NCI-H2171 treated with DMSO at 0.1 percent for 48 hours (cell line): Measurements from ENCODE around the gene SVIL.
A peak's percentile ranks its signal among the peaks of the same experiment; 100 is the strongest.
"Not testable (repeated sequence)": the region's sequence is repeated elsewhere in the genome, so short reads cannot be mapped to it uniquely, and the experiment has no call there.

Experiments used
- DNase-seq: peaks from one replicate; lab custom pipeline; 2025; lab: John Stamatoyannopoulos, UW

The SVIL gene

DNA sequence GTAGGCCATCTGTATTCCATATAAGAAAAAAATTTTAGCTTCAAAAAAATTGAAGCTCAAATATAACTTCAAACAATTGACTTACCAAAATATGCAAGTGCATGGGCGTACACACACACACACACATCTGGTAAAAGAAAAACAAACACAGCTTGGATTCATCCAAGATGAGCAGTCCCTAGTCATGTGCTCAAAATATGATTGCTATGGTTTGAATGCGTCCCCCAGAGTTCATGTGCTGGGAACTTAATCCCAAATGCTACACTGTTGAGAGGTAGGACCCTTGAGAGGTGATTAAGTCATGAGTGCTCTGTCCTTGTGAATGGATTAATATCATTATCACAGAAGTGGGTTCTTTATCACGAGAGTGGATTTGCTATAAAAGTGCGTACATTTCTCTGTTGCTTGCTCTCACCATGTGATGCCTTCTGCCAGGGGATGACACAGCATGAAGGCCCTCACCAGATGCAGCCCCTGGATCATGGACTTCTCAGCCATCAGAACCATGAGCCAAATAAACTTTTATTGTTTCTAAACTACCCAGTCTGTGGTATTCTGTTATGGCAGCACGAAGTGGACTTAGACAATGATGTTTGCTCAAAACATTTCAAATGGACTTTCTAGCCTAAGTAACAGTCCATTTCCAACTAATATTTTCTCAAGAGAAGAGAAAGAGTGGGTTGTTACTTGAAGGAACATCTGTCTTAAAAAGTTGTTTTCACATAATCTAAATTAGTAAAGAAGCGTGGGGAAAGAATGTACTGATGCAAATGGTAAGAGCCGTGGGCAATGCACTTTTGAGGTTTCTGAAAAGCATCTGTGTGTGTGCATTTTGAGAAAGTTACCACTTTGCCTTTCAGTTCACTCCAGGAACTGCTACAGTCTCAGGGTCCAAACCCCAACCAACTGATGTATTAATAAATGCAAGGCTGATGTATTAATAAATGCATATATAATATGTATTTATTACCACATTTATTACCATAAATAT, 15.1 kb upstream of the SVIL start:
- DNase-seq = no peak

GRCh38 chr10:29648983-29649268, 14.2 kb upstream of the SVIL start:
- DNase-seq = no peak

GRCh38 chr10:29648114-29648982, 13.6 kb upstream of the SVIL start:
- DNase-seq = no peak

- no peak for DNase-seq
Observed at GRCh38 chr10:29647478-29647877, 12.7 kb upstream of the SVIL start.

DNA sequence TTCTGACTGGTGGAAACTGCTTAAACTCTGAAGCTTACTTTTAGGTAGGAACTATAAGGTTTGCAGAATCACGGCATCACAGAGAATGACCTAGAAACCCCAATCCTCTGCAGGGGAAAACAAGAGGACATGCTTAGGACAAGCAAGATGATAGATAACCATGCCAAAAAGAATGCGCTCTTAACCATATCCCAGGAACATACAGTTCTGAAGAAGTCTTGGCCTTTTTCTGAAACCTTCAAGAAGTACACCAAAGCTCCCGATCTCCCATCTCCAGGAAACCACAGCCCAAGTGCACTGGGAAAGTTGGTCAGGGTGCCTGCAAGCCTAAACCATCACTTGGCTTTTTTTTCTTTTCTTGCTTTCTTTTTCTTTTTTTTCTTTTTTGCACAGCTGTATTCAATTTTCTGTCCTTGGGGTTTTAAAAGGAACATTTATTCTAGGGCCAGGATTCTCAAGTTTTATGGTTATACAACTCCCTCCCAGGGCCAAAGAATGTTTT, 12.2 kb upstream of the SVIL start:
- DNase-seq = peak; percentile 13

GRCh38 chr10:29646238-29646902, 11.6 kb upstream of the SVIL start:
- DNase-seq = peak; percentile 92

DNA sequence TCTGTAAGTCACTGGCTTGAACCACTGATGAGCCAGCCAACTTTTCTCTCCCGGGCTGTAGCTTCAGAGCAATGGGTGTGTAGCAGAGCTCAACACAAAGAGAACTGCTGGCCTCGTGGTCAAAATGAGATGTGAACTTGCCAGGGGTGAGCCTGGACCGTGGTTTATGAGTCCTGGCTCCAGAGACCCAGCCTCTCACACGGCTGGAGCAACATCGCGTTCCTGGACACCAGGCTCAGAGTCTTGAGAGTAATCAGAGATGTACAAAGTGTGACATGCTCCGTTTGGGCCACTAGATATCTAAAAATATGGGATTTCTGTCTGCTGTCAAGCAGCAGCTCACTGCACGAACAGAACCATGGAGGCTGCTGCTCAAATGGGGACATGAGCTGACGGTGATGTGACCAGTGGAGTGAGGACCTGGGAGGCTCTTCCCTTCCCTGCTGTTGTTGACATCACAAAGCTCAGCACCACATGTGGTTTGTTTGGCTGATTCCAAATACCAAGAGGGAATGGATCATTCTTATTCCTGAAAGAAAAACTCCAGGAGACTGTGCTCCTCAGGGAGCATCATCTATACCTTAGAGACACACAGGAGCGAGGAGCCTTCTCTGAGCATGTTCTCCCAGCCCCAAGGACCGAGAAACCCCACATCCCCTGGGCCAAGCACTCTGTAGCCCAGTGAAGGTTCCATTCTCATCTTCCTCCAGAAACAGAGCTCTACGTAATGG, 9.2 kb upstream of the SVIL start:
- DNase-seq = no peak

DNA sequence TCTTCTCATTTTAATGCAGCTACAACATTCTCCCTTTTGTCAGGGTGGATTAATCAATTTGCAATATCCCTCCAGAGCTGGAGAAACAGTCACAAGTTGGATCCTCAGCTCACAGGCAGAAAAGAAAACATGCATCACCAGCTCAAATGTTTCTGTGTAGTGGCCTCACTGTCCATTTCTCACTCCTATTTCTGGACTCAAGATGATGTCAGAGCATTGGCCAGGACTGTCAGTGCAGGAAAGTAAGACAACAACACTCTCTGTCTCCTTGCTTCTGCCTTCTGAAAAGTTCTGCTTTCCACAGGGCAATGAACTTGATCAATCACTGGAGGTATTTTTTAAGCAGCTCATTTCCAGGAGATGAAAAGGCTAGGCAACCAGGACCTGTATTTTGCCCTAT, 8.2 kb upstream of the SVIL start:
- DNase-seq = no peak

- DNase-seq = no peak
Observed at GRCh38 chr10:29637537-29637936, 2.8 kb upstream of the SVIL start.

DNA sequence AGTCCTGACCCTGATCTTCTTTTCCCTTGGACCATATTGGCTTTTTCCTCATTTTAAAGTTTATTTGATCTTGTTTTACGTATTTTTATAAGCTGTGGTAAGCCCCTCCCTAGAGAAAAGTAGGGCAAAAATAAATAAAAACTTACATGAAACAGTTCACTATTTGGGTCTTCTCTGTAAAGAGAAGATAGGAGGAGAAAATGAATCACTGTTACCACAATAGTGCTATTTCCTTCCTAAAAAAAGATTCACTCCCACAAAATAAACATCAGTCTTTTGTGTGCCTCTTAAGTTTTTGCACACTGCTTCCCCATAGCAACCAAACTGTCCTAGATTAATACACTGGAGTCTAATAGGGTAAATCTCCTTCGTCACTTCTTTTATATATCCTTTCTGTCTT, 1.4 kb upstream of the SVIL start:
- DNase-seq = no peak

- no peak for DNase-seq
Observed at GRCh38 chr10:29635711-29636144, 957 bp upstream of the SVIL start.

GRCh38 chr10:29634105-29634504, 666 bp downstream of the SVIL start:
- DNase-seq = peak; percentile 40

DNA sequence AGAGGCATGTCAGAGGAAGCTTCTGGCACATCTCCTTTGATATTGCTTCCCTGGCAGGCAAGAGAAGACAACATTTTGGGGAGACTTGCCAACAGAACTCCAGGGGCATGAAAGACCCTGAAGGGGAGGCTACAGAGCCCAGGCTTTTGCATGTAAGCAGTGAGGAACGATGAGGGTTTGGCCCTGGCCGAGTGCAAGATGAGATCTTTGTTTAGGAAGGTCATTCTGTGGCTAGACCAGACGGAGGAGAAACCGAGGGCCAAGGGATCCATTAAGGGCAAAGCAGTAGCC, 3.8 kb downstream of the SVIL start:
- DNase-seq = no peak

- no peak for DNase-seq
Observed at GRCh38 chr10:29630205-29631048, 4.3 kb downstream of the SVIL start.

GRCh38 chr10:29628912-29629526, 5.8 kb downstream of the SVIL start:
- DNase-seq = no peak

DNA sequence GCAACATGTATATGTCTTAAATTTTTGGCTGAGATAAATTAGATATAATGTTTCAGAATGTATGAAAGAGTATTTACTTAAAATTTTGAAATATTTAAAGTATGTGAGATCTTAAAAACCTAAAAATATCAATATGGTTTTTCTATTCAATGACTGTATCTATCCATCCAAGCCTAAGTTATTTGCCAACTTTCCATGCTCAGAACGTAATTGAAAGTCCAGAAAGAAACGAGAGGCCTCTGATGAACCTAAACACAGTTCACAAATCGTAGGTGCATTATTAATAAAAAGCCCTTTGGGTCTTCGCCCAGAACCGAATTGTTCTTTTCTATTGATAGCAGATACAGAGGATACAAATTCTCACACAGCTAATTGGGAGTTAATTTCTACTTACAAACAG, 6.5 kb downstream of the SVIL start:
- no peak for DNase-seq

DNA sequence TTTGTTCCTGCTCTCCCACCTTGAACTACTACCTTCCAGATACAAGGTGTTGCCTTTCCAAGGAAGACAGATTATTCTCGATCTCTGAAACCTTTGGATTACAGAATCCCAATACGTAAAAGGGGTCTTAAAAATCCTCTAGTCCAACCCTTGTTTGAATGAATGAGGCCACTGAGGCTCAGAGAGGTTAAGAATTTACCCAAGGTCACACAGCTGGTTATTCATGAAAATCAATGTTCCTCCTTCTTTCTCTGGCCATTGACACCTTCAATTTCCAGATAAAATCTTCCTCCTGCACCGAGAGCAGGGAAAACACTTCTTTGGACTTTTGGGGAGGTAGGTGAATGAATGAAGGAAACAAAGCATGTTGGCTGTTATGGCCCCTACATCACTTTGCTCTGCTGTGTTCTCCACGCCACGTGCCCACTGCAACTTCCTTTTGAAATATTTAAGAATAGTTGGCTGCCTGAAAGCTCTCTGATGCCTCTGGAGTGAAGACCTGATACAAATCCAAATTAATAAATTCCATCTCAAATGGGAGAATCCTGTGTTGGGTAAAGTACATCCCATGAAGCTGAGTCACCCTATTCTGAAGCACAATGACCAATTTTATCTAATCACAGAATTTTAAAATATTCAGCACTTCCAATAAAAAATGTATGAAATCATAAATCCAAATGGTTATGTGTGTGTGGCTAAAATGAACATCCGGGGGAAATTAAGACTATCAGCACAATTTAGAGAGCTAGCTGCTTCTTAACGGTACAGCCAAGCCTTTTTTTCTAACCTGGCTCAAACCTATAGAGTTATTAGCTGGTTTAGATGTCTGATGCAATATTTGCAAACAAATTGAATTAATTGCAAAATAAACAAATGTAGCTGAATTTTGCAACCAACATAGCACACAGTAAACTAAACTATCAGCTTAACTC, 7.3 kb downstream of the SVIL start:
- no peak for DNase-seq

DNA sequence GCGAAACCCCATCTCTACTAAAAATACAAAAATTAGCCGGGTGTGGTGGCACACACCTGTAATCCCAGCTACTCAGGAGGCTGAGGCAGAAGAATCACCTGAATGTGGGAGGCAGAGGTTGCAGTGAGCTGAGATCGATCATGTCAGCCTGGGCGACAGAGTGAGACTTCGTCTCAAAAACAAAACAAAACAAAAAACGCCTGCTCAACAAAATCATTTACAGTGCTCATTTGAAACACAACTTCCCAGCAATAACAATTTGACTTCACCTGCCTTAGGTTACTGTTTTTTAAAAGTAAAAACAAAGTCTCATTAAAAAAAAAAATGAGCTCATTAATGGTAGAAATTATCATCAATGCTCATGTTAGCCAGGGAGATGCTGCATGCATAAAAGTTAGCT, 10.4 kb downstream of the SVIL start:
- not testable (repeated sequence) for DNase-seq

DNA sequence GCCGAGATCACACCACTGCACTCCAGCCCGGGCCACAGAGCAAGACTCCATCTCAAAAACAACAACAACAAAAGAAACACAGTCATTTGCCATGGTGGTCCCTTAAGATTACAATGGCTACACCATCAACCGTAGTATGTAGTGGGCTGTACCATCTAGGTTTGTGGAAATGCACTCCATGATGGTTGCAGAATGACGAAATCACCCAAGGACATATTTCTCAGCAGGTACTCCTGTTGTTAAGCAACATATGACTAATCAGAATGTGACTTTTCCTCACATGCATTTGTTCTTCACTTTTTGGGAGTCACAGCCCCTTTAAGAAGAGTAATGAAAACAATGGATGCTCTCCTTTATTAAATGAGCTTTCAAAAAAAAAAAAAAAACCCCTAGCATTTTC, 11.0 kb downstream of the SVIL start:
- no peak for DNase-seq
